ENCODE data around the gene ADAR.

GRCh38 chr1:154599658-154600057 lies 8.3 kb downstream of the ADAR start:
- no peak for TF ChIP-seq ZFP3 (CRISPR knock-in tag; IDR thresholded peaks at IDR 0.05)
- TF ChIP-seq SNAI2 (CRISPR knock-in tag; IDR thresholded peaks at IDR 0.05), result no peak
- TF ChIP-seq PATZ1 (CRISPR knock-in tag; IDR thresholded peaks at IDR 0.05; ENCODE audit: borderline replicate concordance), result no peak
- no peak for TF ChIP-seq GLIS3 (CRISPR knock-in tag; IDR thresholded peaks at IDR 0.05)
